DOHH2 (cell line): ENCODE measurements around the gene MS4A13.

Source experiments
- H3F3A ChIP-seq: fragments of 200-600 bp; sonication (generic), shearing (Covaris generic); 2 replicates; pipeline ENCODE4 v1.6.0; 2016; ENCODE audit warnings: antibody characterized with exemption, mild to moderate bottlenecking; ENCODE audit not compliant: control insufficient read depth, insufficient read depth
- H3K27ac ChIP-seq: fragments of 200-600 bp; sonication (generic); 2 replicates; pipeline ENCODE4 v1.5.1; 2014; ENCODE audit warnings: low read depth, mild to moderate bottlenecking, low read length, moderate library complexity
- H3K27me3 ChIP-seq: fragments of 200-600 bp; sonication (generic); 2 replicates; pipeline ENCODE4 v1.6.1; 2014; ENCODE audit warnings: mild to moderate bottlenecking, low read length, mixed read lengths; ENCODE audit not compliant: control insufficient read depth
- H3K36me3 ChIP-seq: fragments of 200-600 bp; sonication (generic); 2 replicates; pipeline ENCODE4 v1.6.1; 2014; ENCODE audit warnings: mild to moderate bottlenecking, low read length, moderate library complexity, mixed read lengths; ENCODE audit not compliant: control insufficient read depth
- H3K4me1 ChIP-seq: fragments of 200-600 bp; sonication (generic); 2 replicates; pipeline ENCODE4 v1.6.1; 2014; ENCODE audit warnings: mild to moderate bottlenecking, low read length, mixed read lengths; ENCODE audit not compliant: control insufficient read depth
- H3K4me2 ChIP-seq: fragments of 200-600 bp; sonication (generic); 2 replicates; pipeline ENCODE4 v1.6.0; 2014; ENCODE audit warnings: mild to moderate bottlenecking, low read length, moderate library complexity
- H3K4me3 ChIP-seq: fragments of 200-600 bp; sonication (generic); 2 replicates; pipeline ENCODE4 v1.5.1; 2014; ENCODE audit warnings: mild to moderate bottlenecking, low read length, mixed read lengths
- H3K79me2 ChIP-seq: fragments of 200-600 bp; sonication (generic); 2 replicates; pipeline ENCODE4 v1.6.1; 2014; ENCODE audit warnings: mild to moderate bottlenecking, low read length, mixed read lengths; ENCODE audit not compliant: control insufficient read depth
- H3K9me2 ChIP-seq: fragments of 200-600 bp; sonication (generic); replicated peaks from 2 replicates; pipeline ENCODE4 v1.6.1; 2014; ENCODE audit warnings: mild to moderate bottlenecking, low read length, mixed read lengths; ENCODE audit not compliant: control insufficient read depth
- H3K9me3 ChIP-seq: fragments of 200-600 bp; sonication (generic); 2 replicates; pipeline ENCODE4 v1.6.1; 2014; ENCODE audit warnings: antibody characterized with exemption, low read length, mixed read lengths; ENCODE audit not compliant: control insufficient read depth, insufficient read depth
- H4K20me1 ChIP-seq: fragments of 200-600 bp; sonication (generic); 2 replicates; pipeline ENCODE4 v1.6.0; 2014; ENCODE audit warnings: low read depth, mild to moderate bottlenecking, antibody characterized with exemption, low read length, moderate library complexity; ENCODE audit not compliant: control insufficient read depth, insufficient read depth
- CTCF ChIP-seq: fragments of 200-600 bp; sonication (generic); IDR thresholded peaks from one replicate; pipeline ENCODE4 v1.5.1; 2014; ENCODE audit warnings: antibody characterized with exemption, mild to moderate bottlenecking, low read depth, low read length; ENCODE audit not compliant: poor library complexity, severe bottlenecking
- EZH2phosphoT487 ChIP-seq: fragments of 200-600 bp; sonication (generic); IDR thresholded peaks from 2 replicates; pipeline ENCODE4 v1.6.1; 2017; ENCODE audit warnings: borderline replicate concordance, mild to moderate bottlenecking, antibody characterized with exemption, low read length, moderate library complexity, mixed read lengths

Gene MS4A13

GRCh38 chr11:60498399-60498798, 16.8 kb upstream of the MS4A13 start:
- Histone ChIP-seq H3K4me3 (no peak overlapping the region), H3F3A (no peaks in the 10 kb centered on the region), H3K4me2 (no peak overlapping the region), H3K9me2 (no peaks in the 10 kb centered on the region), H3K79me2 (no peaks in the 10 kb centered on the region), H3K27me3 (no peaks in the 10 kb centered on the region), H3K27ac (no peak overlapping the region), H3K4me1 (peaks cover 9% of the 10 kb centered on the region), H4K20me1 (no peaks in the 10 kb centered on the region), H3K9me3 (no peaks in the 10 kb centered on the region), H3K36me3 (no peaks in the 10 kb centered on the region)
- TF ChIP-seq EZH2phosphoT487: no peak
- TF ChIP-seq CTCF: no peak

- H3K4me2 ChIP-seq: no peak overlapping the region
- no peaks in the 10 kb centered on the region for H3K36me3 ChIP-seq
- H3K27me3 ChIP-seq: no peaks in the 10 kb centered on the region
- no peaks in the 10 kb centered on the region for H3K9me2 ChIP-seq
- H3K9me3 ChIP-seq: no peaks in the 10 kb centered on the region
- H3K27ac ChIP-seq: no peak overlapping the region
- peaks cover 9% of the 10 kb centered on the region for H3K4me1 ChIP-seq
- no peaks in the 10 kb centered on the region for H3K79me2 ChIP-seq
- no peak overlapping the region for H3K4me3 ChIP-seq
- TF ChIP-seq CTCF (no peak), EZH2phosphoT487 (no peak)
- H4K20me1 ChIP-seq: no peaks in the 10 kb centered on the region
- H3F3A ChIP-seq: no peaks in the 10 kb centered on the region
Measured at GRCh38 chr11:60498853-60499252, 16.3 kb upstream of the MS4A13 start.

- Histone ChIP-seq H3K4me3 (no peak overlapping the region), H3K36me3 (no peaks in the 10 kb centered on the region), H3F3A (no peaks in the 10 kb centered on the region), H4K20me1 (no peaks in the 10 kb centered on the region), H3K27me3 (no peaks in the 10 kb centered on the region), H3K79me2 (no peaks in the 10 kb centered on the region), H3K4me1 (peaks cover 9% of the 10 kb centered on the region), H3K9me2 (no peaks in the 10 kb centered on the region), H3K9me3 (no peaks in the 10 kb centered on the region), H3K27ac (no peak overlapping the region), H3K4me2 (no peak overlapping the region)
- TF ChIP-seq EZH2phosphoT487 (no peak), CTCF (no peak)
Measured at GRCh38 chr11:60500276-60500910, 14.8 kb upstream of the MS4A13 start.
